Right lobe of liver (tissue), 6 donors: ENCODE results near the gene GCGR. TPM values are rescaled to one million over a fixed set of nuclear protein-coding genes. Genes with fewer than 3 reads are reported as not detected.

ENCODE experiments used
- ATAC-seq, 4 donors: fragments of 200-7000 bp; cut with Tn5 transposase; one replicate each; pipeline ENCODE4 v1.9.1; 2020; ENCODE audit warnings: mild to moderate bottlenecking in 4 of 4, moderate library complexity in 4 of 4
- DNase-seq, 3 donors: peaks; one replicate each; pipeline ENCODE4 v3.0.0-alpha.2; 2020
- H3K27ac ChIP-seq, 3 donors: fragments of 200-600 bp; one replicate each; pipeline ENCODE4 v1.8.0; 2022
- H3K27me3 ChIP-seq, 2 donors: fragments of 200-600 bp; one replicate each; pipeline ENCODE4 v1.8.0; 2022
- H3K36me3 ChIP-seq, 4 donors: fragments of 200-600 bp; sonication (generic) in 1 of 4; one replicate each; pipeline versions ENCODE4 v1.5.1 to v1.8.0; 2017 to 2022; ENCODE audit warnings: control low read depth in 1 of 4
- H3K4me1 ChIP-seq, 4 donors: fragments of 200-600 bp; sonication (generic) in 1 of 4; one replicate each; pipeline versions ENCODE4 v1.5.1 to v1.8.0; 2017 to 2022; ENCODE audit warnings: control low read depth in 1 of 4
- H3K4me3 ChIP-seq, 3 donors: fragments of 200-600 bp; one replicate each; pipeline ENCODE4 v1.8.0; 2022
- H3K9me3 ChIP-seq, 4 donors: fragments of 200-600 bp; sonication (generic) in 1 of 4; one replicate each; pipeline versions ENCODE4 v1.5.1 to v1.8.0; 2017 to 2022; ENCODE audit warnings: control low read depth in 1 of 4
- CTCF ChIP-seq, 4 donors: fragments of 200-600 bp in 3 of 4; fragments of 450-650 bp in 1 of 4; IDR thresholded peaks; one replicate each; pipeline versions ENCODE4 v1.5.1 to v1.8.0; 2016 to 2022; ENCODE audit warnings: antibody characterized with exemption in 4 of 4, mild to moderate bottlenecking in 2 of 4
- POLR2A ChIP-seq: fragments of 450-650 bp; IDR thresholded peaks from one replicate; pipeline ENCODE4 v1.6.1; 2017; ENCODE audit warnings: antibody characterized with exemption, mild to moderate bottlenecking
- WGBS: methylation state at CpG from one replicate; pipeline ENCODE4 v1.1.6; 2018; ENCODE audit warnings: low coverage, low lambda C conversion rate; ENCODE audit not compliant: insufficient coverage; ENCODE audit errors: missing lambda C conversion rate; 5-methylcytosine and 5-hydroxymethylcytosine counted together
- intact Hi-C, 2 donors: fragments of 100-400 bp; cut with DNase I; formaldehyde crosslinking; loops; one replicate each; pipeline versions ENCODE4 v1.11.2 to v1.14.1; 2022
- total RNA-seq, 6 experiments: library from RNA; depleted of rRNA in 2 of 6; stranded (reverse); fragments of >200 nt in 2 of 6; fragmentation: NEBNext Ultra II Directional in 3 of 6; extraction: Animal tissue kit (Norgen Biotek cat#: 25700) in 3 of 6; gene quantifications; one replicate each; pipeline versions ENCODE4 v1.1.0 to v1.2.4, GENCODE V29; 2016 to 2023
- donor health status: DM: no; HTN: yes; CAD: no.
- donor health status: DM: no; HTN: no; CAD: no.
- donor health status: DM: no; HTN: no; CAD: no.
- donor health status: DM: no; HTN: yes; CAD: no.
- donor health status: DM: no; HTN: yes; CAD: no.

Gene GCGR
- total RNA-seq, 6 experiments from 2014 or later, result 39.5 to 146 (median 68.5) TPM

DNA sequence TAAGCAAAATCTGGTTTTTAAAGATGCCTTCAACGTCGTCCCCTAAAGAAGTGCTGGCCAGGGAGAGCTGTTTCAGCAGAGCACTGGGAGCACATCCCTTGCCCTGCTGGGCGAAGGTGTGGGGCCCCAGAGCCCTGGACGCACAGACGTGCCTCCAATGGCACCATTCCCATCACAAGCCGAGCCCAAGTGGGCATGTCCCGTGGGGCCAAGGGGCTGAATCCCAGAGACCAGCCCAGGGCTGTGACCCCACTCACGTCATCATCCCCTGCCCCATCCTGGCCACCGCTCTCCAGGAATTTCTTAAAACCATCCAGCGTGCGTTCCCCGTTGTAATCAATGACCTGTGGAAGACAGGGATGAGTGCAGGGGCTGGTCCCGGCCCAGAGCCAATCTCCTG is 40.9 kb downstream of the GCGR start:
- H3K4me3 ChIP-seq, result no peak overlapping the region
- intact Hi-C loops, result no loop called here
- 93% methylated on average over 5 of the region's 13 CpGs for WGBS
- TF ChIP-seq CTCF (IDR thresholded peaks at IDR 0.05) (no peak), POLR2A (no peak)
- H3K4me1 ChIP-seq, result peaks cover 0 to 22% (median 0%) of the 10 kb centered on the region in 4 donors
- H3K36me3 ChIP-seq, result peaks cover 9 to 68% (median 45%) of the 10 kb centered on the region in 4 donors
- H3K27ac ChIP-seq, result no peak overlapping the region
- no peaks in the 10 kb centered on the region for H3K27me3 ChIP-seq
- no peaks in the 10 kb centered on the region for H3K9me3 ChIP-seq
- DNase-seq (no peak), ATAC-seq (no peak)

DNA sequence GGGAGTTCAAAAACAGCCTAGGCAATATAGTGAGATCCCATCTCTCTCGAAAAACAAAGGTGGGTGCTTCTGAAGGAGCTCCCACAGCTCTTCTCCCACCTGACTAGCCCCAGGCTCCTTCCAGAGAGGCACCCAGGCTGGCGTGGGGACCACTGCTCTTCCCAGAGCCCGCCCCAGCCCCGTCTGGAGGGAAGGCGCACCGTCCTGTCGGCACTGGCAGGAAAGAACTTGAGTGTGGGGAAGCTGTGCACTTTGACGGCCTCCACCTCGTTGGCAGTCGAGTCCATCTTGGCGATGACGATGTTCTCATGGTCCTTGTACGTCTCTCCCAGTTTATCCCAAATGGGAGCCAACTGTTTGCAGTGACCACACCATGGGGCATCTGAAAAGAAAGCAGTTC is 41.4 kb downstream of the GCGR start:
- intact Hi-C loops, result no loop called here
- peaks cover 9 to 68% (median 45%) of the 10 kb centered on the region in 4 donors for H3K36me3 ChIP-seq
- WGBS, result no CpG with 5 or more reads among the region's 13 CpGs

GRCh38 chr17:81845881-81846742 is 42.2 kb downstream of the GCGR start:
- peaks cover 9 to 76% (median 45%) of the 10 kb centered on the region in 4 donors for H3K36me3 ChIP-seq
- H3K4me1 ChIP-seq, result peaks cover 0 to 22% (median 0%) of the 10 kb centered on the region in 4 donors
- intact Hi-C loops, result no loop called here
- no peak for ATAC-seq
- DNase-seq, result no peak
- no peak overlapping the region for H3K4me3 ChIP-seq
- no peak overlapping the region for H3K27ac ChIP-seq
- TF ChIP-seq POLR2A (no peak), CTCF (IDR thresholded peaks at IDR 0.05) (no peak)
- no peaks in the 10 kb centered on the region for H3K27me3 ChIP-seq
- H3K9me3 ChIP-seq, result no peaks in the 10 kb centered on the region
- 87% methylated on average over 14 of the region's 38 CpGs for WGBS

More for the DNA sequence above, 41.4 kb downstream of the GCGR start:
- Histone ChIP-seq H3K9me3 (no peaks in the 10 kb centered on the region), H3K4me1 (peaks cover 0 to 22% (median 0%) of the 10 kb centered on the region in 4 donors), H3K4me3 (no peak overlapping the region), H3K27ac (no peak overlapping the region), H3K27me3 (no peaks in the 10 kb centered on the region)
- TF ChIP-seq POLR2A, result no peak
- TF ChIP-seq CTCF (IDR thresholded peaks at IDR 0.05), result no peak
- ATAC-seq (no peak), DNase-seq (no peak)

DNA sequence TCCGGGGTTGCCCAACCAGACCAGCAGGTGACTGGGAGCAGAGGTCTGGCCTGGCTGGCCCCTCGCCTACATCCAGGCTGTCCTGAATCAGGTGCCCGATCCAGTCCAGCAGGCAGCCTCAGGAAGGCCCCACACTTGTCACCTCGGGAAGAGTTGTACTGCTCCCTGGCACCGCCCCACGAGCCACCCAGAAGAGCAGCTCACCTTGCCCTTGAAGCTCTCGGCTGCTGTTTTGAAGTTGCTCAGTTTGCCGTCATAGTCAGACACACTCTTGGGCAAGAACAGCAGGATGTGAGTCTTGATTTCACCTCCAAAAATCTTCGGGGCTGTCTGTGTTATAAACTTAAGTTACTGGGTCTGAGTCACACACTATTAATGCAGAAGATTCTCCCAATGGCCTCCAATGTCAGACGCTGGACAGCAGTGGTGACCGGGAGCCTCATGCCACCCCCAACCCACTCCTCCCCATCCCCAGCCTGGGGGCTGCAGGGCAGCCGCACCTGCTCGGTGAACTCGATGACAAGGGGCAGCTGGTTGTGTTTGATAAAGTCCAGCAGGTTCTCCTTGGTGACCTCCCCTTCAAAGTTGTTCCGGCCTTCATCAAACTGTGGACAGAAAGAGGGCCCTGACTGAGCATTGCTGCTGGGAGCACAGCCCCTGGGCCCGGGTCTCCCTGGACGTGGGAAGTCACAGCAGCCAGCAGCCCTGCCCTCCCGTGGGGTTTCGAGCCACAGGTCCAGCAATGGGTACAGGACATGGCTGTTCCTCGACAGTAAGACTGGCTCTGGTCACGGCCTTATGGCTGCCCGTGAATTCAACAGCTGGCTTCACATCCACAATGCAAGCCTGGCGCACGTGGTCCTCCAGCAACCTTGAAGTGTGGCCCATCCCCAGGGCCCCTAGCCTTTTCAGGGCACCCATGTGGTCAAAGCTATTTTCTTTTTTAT is 43.1 kb downstream of the GCGR start:
- peaks cover 0 to 16% (median 0%) of the 10 kb centered on the region in 4 donors for H3K4me1 ChIP-seq
- peaks cover 9 to 85% (median 51%) of the 10 kb centered on the region in 4 donors for H3K36me3 ChIP-seq
- 69% methylated on average over 6 of the region's 24 CpGs for WGBS
- peak; percentile 11 for TF ChIP-seq POLR2A
- no peak for TF ChIP-seq CTCF (IDR thresholded peaks at IDR 0.05)
- ATAC-seq (peak in 1 of 4 donors; percentile 1), DNase-seq (no peak)
- no peaks in the 10 kb centered on the region for H3K9me3 ChIP-seq
- intact Hi-C loops, result no loop called here
- H3K4me3 ChIP-seq, result no peak overlapping the region
- H3K27me3 ChIP-seq, result no peaks in the 10 kb centered on the region
- no peak overlapping the region for H3K27ac ChIP-seq
